ENCODE data around the gene SERHL2.
"Not testable (repeated sequence)": the region's sequence is repeated elsewhere in the genome, so short reads cannot be mapped to it uniquely, and the experiment has no call there.

SERHL2 gene

GRCh38 chr22:42560381-42560780 is 6.6 kb downstream of the SERHL2 start:
- Histone ChIP-seq H3K27me3 (ENCODE audit: control insufficient read depth in 2 of 2, insufficient read depth in 2 of 2, low read length in 2 of 2) (no peaks in the 10 kb centered on the region), H3K9me3 (ENCODE audit: control insufficient read depth in 2 of 2, low read length in 2 of 2) (no peaks in the 10 kb centered on the region)

GRCh38 chr22:42560781-42561180 is 7.0 kb downstream of the SERHL2 start:
- H3K36me3 ChIP-seq (ENCODE audit: control insufficient read depth in 2 of 2, insufficient read depth in 2 of 2, low read length in 2 of 2) = no peaks in the 10 kb centered on the region
- no peaks in the 10 kb centered on the region for H3K27me3 ChIP-seq (ENCODE audit: control insufficient read depth in 2 of 2, insufficient read depth in 2 of 2, low read length in 2 of 2)
- H3K4me1 ChIP-seq (ENCODE audit: control insufficient read depth in 2 of 2, insufficient read depth in 2 of 2, low read length in 2 of 2) = peaks cover 0 to 7% of the 10 kb centered on the region in 2 donors
- H3K27ac ChIP-seq (ENCODE audit: low read depth in 2 of 2, low read length in 2 of 2) = no peak overlapping the region
- H3K4me3 ChIP-seq (ENCODE audit: low read length in 2 of 2) = no peak overlapping the region
- no peaks in the 10 kb centered on the region for H3K9me3 ChIP-seq (ENCODE audit: control insufficient read depth in 2 of 2, low read length in 2 of 2)
- H3K9ac ChIP-seq (ENCODE audit: low read depth in 1 of 2, low read length in 2 of 2) = no peak overlapping the region

More at GRCh38 chr22:42560381-42560780, 6.6 kb downstream of the SERHL2 start:
- H3K36me3 ChIP-seq (ENCODE audit: control insufficient read depth in 2 of 2, insufficient read depth in 2 of 2, low read length in 2 of 2) = no peaks in the 10 kb centered on the region
- no peak overlapping the region for H3K9ac ChIP-seq (ENCODE audit: low read depth in 1 of 2, low read length in 2 of 2)
- no peak overlapping the region for H3K27ac ChIP-seq (ENCODE audit: low read depth in 2 of 2, low read length in 2 of 2)
- H3K4me3 ChIP-seq (ENCODE audit: low read length in 2 of 2) = no peak overlapping the region
- peaks cover 0 to 7% of the 10 kb centered on the region in 2 donors for H3K4me1 ChIP-seq (ENCODE audit: control insufficient read depth in 2 of 2, insufficient read depth in 2 of 2, low read length in 2 of 2)

- H3K4me3 ChIP-seq (ENCODE audit: low read length in 2 of 2) = no peak overlapping the region
- H3K9ac ChIP-seq (ENCODE audit: low read depth in 1 of 2, low read length in 2 of 2) = no peak overlapping the region
- H3K27me3 ChIP-seq (ENCODE audit: control insufficient read depth in 2 of 2, insufficient read depth in 2 of 2, low read length in 2 of 2) = no peaks in the 10 kb centered on the region
- no peaks in the 10 kb centered on the region for H3K36me3 ChIP-seq (ENCODE audit: control insufficient read depth in 2 of 2, insufficient read depth in 2 of 2, low read length in 2 of 2)
- no peak overlapping the region for H3K27ac ChIP-seq (ENCODE audit: low read depth in 2 of 2, low read length in 2 of 2)
- H3K4me1 ChIP-seq (ENCODE audit: control insufficient read depth in 2 of 2, insufficient read depth in 2 of 2, low read length in 2 of 2) = peaks cover 0 to 7% of the 10 kb centered on the region in 2 donors
- H3K9me3 ChIP-seq (ENCODE audit: control insufficient read depth in 2 of 2, low read length in 2 of 2) = no peaks in the 10 kb centered on the region
Observed at GRCh38 chr22:42561856-42562255, 8.1 kb downstream of the SERHL2 start.

GRCh38 chr22:42562279-42562678 is 8.5 kb downstream of the SERHL2 start:
- H3K4me1 ChIP-seq (ENCODE audit: control insufficient read depth in 2 of 2, insufficient read depth in 2 of 2, low read length in 2 of 2) = peaks cover 0 to 7% of the 10 kb centered on the region in 2 donors
- H3K36me3 ChIP-seq (ENCODE audit: control insufficient read depth in 2 of 2, insufficient read depth in 2 of 2, low read length in 2 of 2) = no peaks in the 10 kb centered on the region
- no peak overlapping the region for H3K4me3 ChIP-seq (ENCODE audit: low read length in 2 of 2)
- H3K9me3 ChIP-seq (ENCODE audit: control insufficient read depth in 2 of 2, low read length in 2 of 2) = no peaks in the 10 kb centered on the region
- H3K9ac ChIP-seq (ENCODE audit: low read depth in 1 of 2, low read length in 2 of 2) = no peak overlapping the region
- H3K27ac ChIP-seq (ENCODE audit: low read depth in 2 of 2, low read length in 2 of 2) = no peak overlapping the region
- no peaks in the 10 kb centered on the region for H3K27me3 ChIP-seq (ENCODE audit: control insufficient read depth in 2 of 2, insufficient read depth in 2 of 2, low read length in 2 of 2)

GRCh38 chr22:42562684-42563083 is 8.9 kb downstream of the SERHL2 start:
- no peak overlapping the region for H3K9ac ChIP-seq (ENCODE audit: low read depth in 1 of 2, low read length in 2 of 2)
- no peaks in the 10 kb centered on the region for H3K36me3 ChIP-seq (ENCODE audit: control insufficient read depth in 2 of 2, insufficient read depth in 2 of 2, low read length in 2 of 2)
- peaks cover 0 to 7% of the 10 kb centered on the region in 2 donors for H3K4me1 ChIP-seq (ENCODE audit: control insufficient read depth in 2 of 2, insufficient read depth in 2 of 2, low read length in 2 of 2)
- no peak overlapping the region for H3K27ac ChIP-seq (ENCODE audit: low read depth in 2 of 2, low read length in 2 of 2)
- H3K9me3 ChIP-seq (ENCODE audit: control insufficient read depth in 2 of 2, low read length in 2 of 2) = no peaks in the 10 kb centered on the region
- no peak overlapping the region for H3K4me3 ChIP-seq (ENCODE audit: low read length in 2 of 2)
- no peaks in the 10 kb centered on the region for H3K27me3 ChIP-seq (ENCODE audit: control insufficient read depth in 2 of 2, insufficient read depth in 2 of 2, low read length in 2 of 2)

- H3K4me1 ChIP-seq (ENCODE audit: control insufficient read depth in 2 of 2, insufficient read depth in 2 of 2, low read length in 2 of 2); H3K4me3 ChIP-seq (ENCODE audit: low read length in 2 of 2); H3K27me3 ChIP-seq (ENCODE audit: control insufficient read depth in 2 of 2, insufficient read depth in 2 of 2, low read length in 2 of 2); H3K27ac ChIP-seq (ENCODE audit: low read depth in 2 of 2, low read length in 2 of 2); H3K36me3 ChIP-seq (ENCODE audit: control insufficient read depth in 2 of 2, insufficient read depth in 2 of 2, low read length in 2 of 2); H3K9ac ChIP-seq (ENCODE audit: low read depth in 1 of 2, low read length in 2 of 2); H3K9me3 ChIP-seq (ENCODE audit: control insufficient read depth in 2 of 2, low read length in 2 of 2): not testable (repeated sequence)
Observed at GRCh38 chr22:42563943-42564342, 10.2 kb downstream of the SERHL2 start.

GRCh38 chr22:42564699-42565098 is 10.9 kb downstream of the SERHL2 start:
- H3K4me1 ChIP-seq (ENCODE audit: control insufficient read depth in 2 of 2, insufficient read depth in 2 of 2, low read length in 2 of 2) = peaks cover 0 to 7% of the 10 kb centered on the region in 2 donors
- H3K9ac ChIP-seq (ENCODE audit: low read depth in 1 of 2, low read length in 2 of 2) = no peak overlapping the region
- no peaks in the 10 kb centered on the region for H3K36me3 ChIP-seq (ENCODE audit: control insufficient read depth in 2 of 2, insufficient read depth in 2 of 2, low read length in 2 of 2)
- no peaks in the 10 kb centered on the region for H3K27me3 ChIP-seq (ENCODE audit: control insufficient read depth in 2 of 2, insufficient read depth in 2 of 2, low read length in 2 of 2)
- H3K4me3 ChIP-seq (ENCODE audit: low read length in 2 of 2) = no peak overlapping the region
- H3K9me3 ChIP-seq (ENCODE audit: control insufficient read depth in 2 of 2, low read length in 2 of 2) = no peaks in the 10 kb centered on the region
- H3K27ac ChIP-seq (ENCODE audit: low read depth in 2 of 2, low read length in 2 of 2) = no peak overlapping the region

GRCh38 chr22:42565956-42566355 is 12.2 kb downstream of the SERHL2 start:
- Histone ChIP-seq H3K27me3 (ENCODE audit: control insufficient read depth in 2 of 2, insufficient read depth in 2 of 2, low read length in 2 of 2) (no peaks in the 10 kb centered on the region), H3K4me1 (ENCODE audit: control insufficient read depth in 2 of 2, insufficient read depth in 2 of 2, low read length in 2 of 2) (peaks cover 0 to 7% of the 10 kb centered on the region in 2 donors), H3K27ac (ENCODE audit: low read depth in 2 of 2, low read length in 2 of 2) (no peak overlapping the region), H3K9ac (ENCODE audit: low read depth in 1 of 2, low read length in 2 of 2) (no peak overlapping the region), H3K4me3 (ENCODE audit: low read length in 2 of 2) (no peak overlapping the region), H3K36me3 (ENCODE audit: control insufficient read depth in 2 of 2, insufficient read depth in 2 of 2, low read length in 2 of 2) (no peaks in the 10 kb centered on the region), H3K9me3 (ENCODE audit: control insufficient read depth in 2 of 2, low read length in 2 of 2) (no peaks in the 10 kb centered on the region)

- not testable (repeated sequence) for H3K36me3 ChIP-seq (ENCODE audit: control insufficient read depth in 2 of 2, insufficient read depth in 2 of 2, low read length in 2 of 2); H3K4me1 ChIP-seq (ENCODE audit: control insufficient read depth in 2 of 2, insufficient read depth in 2 of 2, low read length in 2 of 2); H3K9me3 ChIP-seq (ENCODE audit: control insufficient read depth in 2 of 2, low read length in 2 of 2); H3K27me3 ChIP-seq (ENCODE audit: control insufficient read depth in 2 of 2, insufficient read depth in 2 of 2, low read length in 2 of 2); H3K9ac ChIP-seq (ENCODE audit: low read depth in 1 of 2, low read length in 2 of 2); H3K4me3 ChIP-seq (ENCODE audit: low read length in 2 of 2); H3K27ac ChIP-seq (ENCODE audit: low read depth in 2 of 2, low read length in 2 of 2)
Observed at GRCh38 chr22:42567950-42568349, 14.2 kb downstream of the SERHL2 start.

- H3K9ac ChIP-seq (ENCODE audit: low read depth in 1 of 2, low read length in 2 of 2); H3K27ac ChIP-seq (ENCODE audit: low read depth in 2 of 2, low read length in 2 of 2); H3K9me3 ChIP-seq (ENCODE audit: control insufficient read depth in 2 of 2, low read length in 2 of 2); H3K4me1 ChIP-seq (ENCODE audit: control insufficient read depth in 2 of 2, insufficient read depth in 2 of 2, low read length in 2 of 2); H3K4me3 ChIP-seq (ENCODE audit: low read length in 2 of 2); H3K36me3 ChIP-seq (ENCODE audit: control insufficient read depth in 2 of 2, insufficient read depth in 2 of 2, low read length in 2 of 2); H3K27me3 ChIP-seq (ENCODE audit: control insufficient read depth in 2 of 2, insufficient read depth in 2 of 2, low read length in 2 of 2): not testable (repeated sequence)
Observed at GRCh38 chr22:42570580-42570979, 16.8 kb downstream of the SERHL2 start.

- H3K36me3 ChIP-seq (ENCODE audit: control insufficient read depth in 2 of 2, insufficient read depth in 2 of 2, low read length in 2 of 2); H3K9ac ChIP-seq (ENCODE audit: low read depth in 1 of 2, low read length in 2 of 2); H3K9me3 ChIP-seq (ENCODE audit: control insufficient read depth in 2 of 2, low read length in 2 of 2); H3K27ac ChIP-seq (ENCODE audit: low read depth in 2 of 2, low read length in 2 of 2); H3K27me3 ChIP-seq (ENCODE audit: control insufficient read depth in 2 of 2, insufficient read depth in 2 of 2, low read length in 2 of 2); H3K4me3 ChIP-seq (ENCODE audit: low read length in 2 of 2); H3K4me1 ChIP-seq (ENCODE audit: control insufficient read depth in 2 of 2, insufficient read depth in 2 of 2, low read length in 2 of 2): not testable (repeated sequence)
Observed at GRCh38 chr22:42571068-42571467, 17.3 kb downstream of the SERHL2 start.

Data from mucosa of rectum (tissue), 2 donors.